Kidney tubule cell (primary cell): Measurements from ENCODE around the gene SLC9A1.
"Not testable (repeated sequence)": the region's sequence is repeated elsewhere in the genome, so short reads cannot be mapped to it uniquely, and the experiment has no call there.

ENCODE experiments used
- DNase-seq: peaks from one replicate; pipeline ENCODE4 v3.0.0-alpha.2; 2018; ENCODE audit warnings: low spot score

Gene SLC9A1

DNA sequence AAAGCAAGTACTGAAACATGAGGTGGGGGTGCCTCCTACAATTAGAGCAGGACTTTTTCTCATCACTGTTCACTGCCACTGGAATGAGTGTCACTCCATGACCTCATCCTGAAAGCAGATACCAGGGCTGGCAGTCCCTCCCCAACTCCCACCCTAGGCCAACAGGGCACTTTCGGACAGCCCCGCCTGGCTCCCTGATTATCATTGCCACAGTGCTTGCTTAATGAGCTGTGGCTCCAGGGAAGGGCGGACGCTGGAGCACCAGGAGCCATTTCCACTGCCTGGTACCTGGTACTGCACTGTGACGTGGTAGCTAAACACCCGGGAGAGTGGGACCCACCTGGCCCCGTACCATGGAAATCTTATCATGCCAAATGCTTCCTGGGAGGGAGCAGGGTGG lies 22.3 kb downstream of the SLC9A1 start:
- DNase-seq = peak; percentile 59

DNA sequence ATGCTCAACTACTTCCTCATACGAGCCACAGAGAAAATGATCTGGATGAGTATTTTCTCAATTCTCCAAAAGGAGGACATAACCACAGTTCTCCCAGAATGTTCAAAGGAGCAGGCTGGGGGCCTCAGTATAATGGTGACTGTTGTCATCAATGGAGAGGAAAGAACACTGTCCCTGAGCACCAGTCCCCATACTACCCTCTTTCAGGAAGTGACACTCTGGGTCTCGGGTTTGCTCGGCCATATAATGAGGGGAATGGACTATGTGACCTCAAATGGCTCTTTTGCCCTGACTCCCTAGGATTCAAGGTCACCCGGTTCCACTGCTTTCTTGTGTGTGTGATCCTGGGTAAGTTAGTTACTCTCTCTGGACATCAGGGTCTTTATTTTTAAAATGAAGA lies 22.8 kb downstream of the SLC9A1 start:
- DNase-seq = no peak

DNA sequence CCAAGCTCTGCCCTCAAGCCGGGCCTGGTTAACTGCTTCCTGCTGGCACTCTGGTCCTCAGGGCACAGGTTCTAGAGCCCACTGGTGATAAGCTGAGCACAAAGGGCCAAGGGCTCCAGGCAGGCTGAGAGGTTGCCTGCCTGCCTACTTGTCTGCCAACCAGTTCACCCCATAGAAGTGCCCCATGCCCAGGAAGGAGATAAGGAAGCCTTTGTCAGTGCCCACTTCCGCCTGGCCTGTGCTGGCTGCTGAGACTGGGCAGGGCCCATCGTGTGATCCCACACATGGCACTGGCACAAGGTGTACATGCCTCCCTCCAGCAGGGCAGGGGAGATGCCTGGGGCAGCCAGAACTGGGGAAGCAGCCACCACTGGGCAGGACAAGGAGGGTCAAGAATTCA lies 24.1 kb downstream of the SLC9A1 start:
- DNase-seq = no peak

DNA sequence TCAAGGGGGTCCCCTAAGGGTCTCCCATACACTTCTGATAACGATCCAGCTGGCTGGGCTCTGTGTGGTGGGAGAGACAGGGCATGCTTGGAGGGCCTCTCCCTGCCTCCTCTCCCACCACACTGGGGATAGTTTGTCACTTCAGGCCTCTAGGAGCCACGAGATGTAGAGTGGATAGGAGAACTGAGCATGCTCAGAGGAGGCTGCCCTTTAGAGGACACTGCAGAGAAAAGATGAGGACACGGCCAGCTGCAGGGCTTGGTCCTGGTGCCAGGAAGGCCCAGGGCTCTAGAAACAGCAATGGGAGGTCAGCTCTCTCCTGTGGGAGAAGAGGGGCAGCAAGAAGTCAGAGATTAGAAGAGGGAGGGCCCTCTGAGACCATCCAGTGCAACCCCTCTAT lies 25.7 kb downstream of the SLC9A1 start:
- DNase-seq = no peak

DNA sequence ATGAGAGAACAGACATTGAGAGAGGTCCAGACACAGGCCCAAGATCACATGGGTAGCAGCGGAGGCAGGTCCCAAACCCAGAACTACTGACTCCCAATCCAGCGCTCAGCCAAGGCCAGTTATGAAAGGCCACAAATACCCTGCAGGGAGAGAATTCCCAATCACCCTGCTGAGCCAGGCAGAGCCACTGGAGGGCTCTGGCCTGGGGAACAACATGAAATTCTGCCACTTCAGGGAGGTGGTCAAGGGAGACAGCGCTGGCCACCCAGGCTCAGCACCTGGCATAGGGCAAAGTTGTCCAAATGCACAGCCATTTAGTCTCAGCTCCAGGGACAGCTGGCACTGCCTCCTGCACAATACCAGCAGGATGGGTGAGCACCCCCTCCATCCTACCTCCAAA lies 27.5 kb downstream of the SLC9A1 start:
- no peak for DNase-seq

DNA sequence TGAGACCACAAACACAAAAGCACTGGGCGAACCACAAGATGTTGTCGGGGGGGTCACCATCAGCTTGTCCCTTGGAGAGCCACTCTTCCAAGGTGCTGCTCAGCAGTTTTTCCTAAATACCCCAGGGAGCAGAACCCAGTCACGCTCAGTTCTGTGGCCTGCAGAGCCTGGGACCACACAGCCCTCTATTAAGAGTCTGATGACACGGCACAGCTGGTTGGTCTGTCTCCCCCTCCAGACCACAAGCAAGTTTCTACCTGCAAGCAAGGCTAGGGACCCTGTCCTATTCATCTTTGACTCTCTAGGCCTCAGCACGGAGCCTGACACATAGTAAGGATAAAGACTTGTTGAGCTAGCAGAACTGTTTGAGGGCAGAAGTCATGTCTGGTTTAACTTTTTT lies 28.5 kb downstream of the SLC9A1 start:
- no peak for DNase-seq

DNA sequence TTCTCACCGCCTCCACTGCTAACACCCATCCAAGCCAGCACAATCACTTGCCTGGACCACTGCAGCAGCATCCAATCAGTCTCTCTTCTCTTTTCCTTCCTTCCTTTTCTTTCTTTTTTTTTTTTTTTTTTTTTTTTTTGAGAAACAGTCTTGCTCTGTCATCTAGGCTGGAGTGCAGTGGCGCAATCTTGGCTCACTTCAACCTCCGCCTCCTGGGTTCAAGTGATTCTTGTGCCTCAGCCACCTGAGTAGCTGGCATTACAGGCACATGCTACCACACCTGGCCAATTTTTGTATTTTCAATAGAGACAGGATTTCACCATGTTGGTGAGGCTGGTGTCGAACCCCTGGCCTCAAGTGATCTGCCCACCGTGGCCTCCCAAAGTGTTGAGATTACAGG lies 29.8 kb downstream of the SLC9A1 start:
- DNase-seq = not testable (repeated sequence)

DNA sequence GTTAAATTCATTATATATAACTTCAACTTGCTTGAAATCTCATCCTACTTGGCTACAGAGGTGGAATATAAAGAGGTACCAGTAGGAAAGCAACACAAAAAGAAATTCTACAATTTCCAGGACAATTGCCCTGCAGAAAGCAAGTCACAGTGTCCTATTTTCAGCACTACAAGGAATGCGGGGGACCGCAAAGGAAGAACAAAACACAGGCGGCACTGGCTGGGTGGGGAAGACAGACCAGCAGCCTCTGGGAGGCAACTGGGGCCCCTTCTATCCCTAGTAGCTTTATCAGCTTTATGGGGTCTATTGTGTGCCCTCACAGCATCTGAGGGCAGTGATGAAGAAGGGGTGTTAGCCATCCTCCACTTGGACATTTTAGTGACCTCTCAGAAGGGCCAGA lies 30.5 kb downstream of the SLC9A1 start:
- DNase-seq = no peak

DNA sequence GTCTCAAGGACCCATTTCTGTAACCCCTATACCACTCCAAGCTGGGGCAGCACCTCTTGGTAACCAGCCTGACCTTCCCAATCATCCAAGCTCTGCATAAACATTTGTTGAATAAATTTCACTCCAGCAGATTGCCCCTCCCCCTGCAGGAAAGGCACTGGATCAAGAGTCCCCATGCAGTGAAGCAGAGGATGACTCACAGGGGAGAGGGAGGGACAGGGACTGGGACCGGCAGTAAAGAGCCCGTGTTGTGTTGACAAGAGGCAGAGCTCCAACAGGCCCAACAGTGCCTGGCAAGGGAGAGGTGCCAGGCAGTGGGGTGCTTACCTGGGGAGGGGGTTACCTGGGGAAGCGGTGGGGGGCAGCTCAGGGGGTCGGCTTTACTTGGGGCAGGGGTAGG lies 32.3 kb downstream of the SLC9A1 start:
- DNase-seq = peak; percentile 86

DNA sequence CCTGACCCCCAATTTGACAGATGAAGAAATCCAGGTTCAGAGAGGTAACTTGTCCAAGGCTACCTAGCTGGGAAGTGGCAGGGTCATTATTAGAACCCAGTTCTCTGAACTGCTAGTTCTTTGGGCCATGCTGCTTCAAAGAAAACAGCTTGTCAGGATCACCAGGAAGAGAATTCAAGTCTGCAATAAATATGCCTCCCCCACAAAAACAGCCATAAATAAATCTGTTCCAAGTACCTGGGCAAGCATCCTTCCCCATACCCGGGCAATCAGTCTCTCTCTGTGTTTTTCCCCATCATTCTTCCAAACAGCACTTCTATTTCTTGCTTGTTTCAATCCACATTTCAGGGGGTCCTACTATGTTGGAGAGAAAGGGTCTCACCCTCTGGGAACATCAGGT lies 34.1 kb downstream of the SLC9A1 start:
- no peak for DNase-seq

DNA sequence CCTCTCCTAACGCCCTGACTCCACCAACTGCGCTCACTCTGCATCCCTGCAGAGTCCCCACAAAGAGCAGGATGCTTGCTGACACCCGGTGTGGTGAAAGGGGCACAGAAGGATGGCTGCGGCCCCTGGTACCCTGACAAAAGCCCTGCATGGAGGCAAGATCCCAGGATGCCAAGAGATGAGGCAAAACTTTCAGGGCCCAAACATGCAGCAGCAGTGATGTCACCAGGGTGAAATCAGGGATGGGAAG lies 36.6 kb downstream of the SLC9A1 start:
- DNase-seq = no peak

DNA sequence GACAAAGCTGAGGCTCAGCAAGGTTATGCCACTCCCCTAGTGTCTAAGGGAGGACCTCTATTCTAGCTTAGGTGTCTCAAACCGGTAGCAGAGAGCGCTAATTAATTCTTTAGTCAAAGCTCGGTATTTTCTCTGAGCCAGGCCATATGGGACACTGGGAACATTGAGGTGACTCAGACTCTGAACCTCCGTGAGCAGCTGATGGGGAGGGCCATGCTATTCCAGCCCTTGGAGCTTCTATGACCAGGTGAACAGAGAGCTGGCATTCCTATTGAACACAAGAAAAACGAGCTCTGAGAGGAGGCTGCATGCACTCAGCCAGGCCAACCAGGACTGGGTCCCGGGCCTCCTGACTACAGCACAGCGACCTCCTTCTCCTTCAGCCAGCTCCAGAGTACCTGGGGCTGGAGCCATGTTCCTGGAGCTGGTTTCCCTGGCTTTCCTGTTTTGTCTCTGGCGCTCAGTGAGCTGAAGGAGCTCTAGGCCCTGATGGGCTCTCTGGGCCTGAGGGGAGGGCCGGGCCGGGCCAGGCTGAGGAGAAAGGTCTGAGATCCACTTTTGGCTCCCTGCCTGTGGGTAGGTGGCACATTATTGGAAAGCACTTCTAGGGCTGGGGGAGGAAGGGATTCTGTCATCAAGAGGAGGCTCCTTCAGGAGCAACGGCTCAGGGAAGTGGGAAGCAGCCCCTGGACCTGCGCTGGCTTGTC lies 37.0 kb downstream of the SLC9A1 start:
- DNase-seq = peak; percentile 58

DNA sequence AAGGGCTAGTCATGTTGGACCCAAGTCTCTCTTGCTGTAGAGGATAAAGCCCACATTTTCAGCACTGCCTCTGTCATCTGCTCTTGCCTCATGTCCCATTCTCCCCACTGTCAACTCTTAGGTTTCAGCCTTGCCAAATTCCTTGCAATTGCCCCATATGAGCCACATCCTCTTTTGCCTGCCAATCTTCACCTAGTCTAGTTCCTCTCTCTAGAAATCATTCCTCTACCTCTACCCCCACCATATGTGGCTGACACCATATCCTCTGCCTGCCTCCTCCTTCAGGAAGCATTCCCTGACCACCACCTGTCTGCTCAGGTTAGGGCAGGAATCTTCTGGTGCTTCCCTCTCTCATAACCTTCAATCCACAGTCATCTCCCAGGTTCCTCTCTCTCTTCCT lies 38.2 kb downstream of the SLC9A1 start:
- DNase-seq = peak; percentile 19

DNA sequence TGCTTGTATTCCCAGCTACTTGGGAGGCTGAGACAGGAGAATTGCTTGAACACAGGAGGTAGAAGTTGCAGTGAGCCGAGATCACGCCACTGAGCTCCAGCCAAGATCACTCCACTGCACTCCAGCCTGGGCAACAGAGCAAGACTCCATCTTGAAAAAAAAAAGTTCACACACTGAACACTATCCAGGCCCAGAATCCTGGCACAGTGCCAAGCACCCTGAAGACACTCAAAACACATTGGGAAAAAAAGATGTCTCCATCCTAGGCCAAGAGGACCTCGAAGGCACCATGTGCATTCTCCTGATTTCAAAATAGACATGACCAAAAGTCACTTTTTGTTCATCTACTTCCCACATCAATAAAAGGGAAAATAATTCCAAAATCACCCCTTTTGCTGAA lies 38.7 kb downstream of the SLC9A1 start:
- no peak for DNase-seq

DNA sequence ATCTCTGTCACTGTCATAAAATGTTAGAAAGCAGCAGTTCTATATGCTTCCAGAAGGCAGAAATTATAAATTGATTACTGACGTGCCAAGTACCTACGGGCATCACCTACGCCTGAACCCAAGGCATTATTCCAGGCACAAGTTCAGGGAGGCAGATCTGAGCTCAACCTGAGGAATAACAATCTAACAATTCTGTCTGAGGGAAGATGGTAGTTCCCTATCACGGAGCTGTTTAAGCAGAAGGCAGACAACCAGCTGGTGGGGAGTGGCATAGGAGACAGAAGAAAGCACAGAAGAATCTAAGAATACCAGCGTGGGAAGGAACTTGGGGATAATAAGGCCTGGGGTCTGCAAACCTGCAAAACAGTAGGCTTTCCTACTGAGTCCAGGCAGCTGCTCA lies 40.4 kb downstream of the SLC9A1 start:
- no peak for DNase-seq

DNA sequence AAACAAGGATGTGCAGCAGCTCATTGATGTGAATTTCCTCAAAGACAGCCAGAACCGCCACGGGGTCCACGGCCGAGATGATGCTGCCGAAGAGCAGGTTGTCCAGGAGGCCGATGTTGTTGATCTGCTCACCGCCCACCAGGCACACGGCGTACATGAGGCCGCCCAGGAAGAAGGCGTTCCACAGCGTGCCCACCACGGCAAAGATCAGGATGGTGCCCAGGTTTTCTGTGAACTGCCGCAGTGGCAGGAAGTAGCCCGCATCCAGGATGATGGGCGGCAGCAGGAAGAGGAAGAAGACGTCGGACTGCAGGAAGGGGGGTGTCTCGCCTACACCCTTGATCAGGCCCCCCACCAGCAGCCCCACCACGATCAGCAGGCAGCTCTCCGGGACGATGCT lies 41.1 kb downstream of the SLC9A1 start:
- DNase-seq = no peak

DNA sequence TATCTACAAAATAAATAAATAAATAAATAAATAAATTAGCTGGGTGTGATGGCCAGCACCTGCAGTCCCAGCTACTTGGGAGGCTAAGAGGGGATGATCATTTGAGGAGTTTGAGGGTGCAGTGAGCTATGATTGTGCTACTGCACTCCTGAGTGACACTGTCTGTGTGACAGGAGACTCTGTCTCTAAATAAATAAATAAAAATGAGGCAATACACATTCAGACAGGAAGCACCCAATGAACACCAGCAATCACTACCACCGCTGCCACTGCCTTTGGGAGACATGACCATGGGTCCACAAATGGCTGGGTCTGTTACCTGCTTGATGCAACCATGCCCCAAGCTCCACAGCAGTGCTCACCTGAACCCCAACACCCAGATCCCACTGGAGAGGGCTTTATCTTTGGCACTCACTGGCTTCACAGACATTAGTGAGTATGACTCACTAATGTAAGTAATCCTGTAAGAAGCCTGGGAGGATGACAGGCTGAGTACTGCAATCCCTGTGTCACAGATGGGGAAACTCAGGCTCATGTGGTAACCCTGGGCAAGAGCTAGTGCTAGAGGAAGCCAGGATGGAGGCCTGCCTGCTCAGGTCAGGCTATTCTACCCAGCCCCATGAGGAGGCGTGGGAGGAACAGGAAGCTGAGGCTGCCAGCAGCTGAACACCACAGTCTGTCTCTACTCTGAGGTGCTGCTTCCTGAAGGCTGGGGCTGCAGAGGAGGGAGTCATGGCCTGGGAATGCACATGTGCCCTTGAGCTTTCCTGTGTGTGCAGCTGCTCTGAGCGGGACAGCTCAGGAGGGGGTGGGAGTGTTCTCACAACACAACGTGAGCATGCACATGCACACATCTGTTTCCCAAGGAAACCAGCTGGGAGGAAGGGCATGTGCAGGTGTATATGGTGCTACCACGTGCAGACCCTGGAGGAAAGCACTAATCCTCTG lies 43.0 kb downstream of the SLC9A1 start:
- DNase-seq = peak; percentile 99

DNA sequence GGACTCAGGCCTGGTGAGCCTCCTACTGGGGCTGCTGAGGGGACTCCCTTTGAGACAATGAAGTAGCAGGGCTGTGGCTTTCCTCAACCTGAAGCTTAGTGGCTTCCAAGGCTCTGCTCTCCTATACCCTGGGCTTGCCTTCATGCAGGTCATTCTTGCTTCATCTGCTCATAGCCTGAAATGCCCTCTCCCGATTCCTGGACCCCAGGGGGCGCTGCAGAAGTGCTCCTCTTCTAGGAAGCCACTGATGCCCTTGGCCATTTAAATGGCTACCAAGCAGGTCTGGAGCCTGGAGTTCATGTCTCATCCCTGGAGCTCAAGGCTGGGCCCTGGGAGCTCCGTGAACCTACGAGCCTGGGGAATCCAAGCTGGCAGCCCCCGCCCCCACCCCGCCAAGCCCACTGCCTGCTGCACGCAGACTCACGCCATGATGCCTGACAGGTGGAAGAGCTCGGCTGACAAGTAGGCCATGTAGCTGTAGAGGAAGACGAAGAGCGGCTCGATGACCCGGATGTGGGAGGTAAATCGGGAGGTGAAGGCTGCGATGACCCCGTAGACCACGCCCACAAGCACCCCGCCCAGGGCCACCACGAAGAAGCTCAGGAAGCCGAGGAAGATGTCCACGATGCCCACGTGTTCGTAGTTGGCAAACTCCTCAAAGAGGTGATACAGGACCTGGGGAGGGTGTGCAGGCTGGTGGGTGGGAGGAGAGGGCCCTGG lies 45.7 kb downstream of the SLC9A1 start:
- DNase-seq = no peak

DNA sequence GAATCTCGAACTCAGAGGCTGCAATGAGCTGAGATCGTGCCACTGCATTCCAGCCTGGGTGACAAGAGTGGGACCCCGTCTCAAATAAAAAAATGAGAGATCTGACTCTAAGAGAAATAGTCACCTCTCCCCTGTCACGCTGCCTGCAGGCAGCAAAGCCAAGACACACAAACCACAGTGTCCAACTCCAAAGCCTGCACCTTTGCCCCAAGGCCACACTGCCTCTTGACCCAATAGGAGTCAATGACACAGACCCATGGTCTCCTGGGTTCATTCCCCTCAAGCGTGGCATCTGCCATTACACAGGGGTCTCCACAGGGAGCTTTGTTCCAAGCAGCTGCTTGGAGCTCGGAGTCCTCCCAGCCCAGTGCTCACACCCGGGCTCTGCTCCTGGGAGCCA lies 46.3 kb downstream of the SLC9A1 start:
- no peak for DNase-seq

DNA sequence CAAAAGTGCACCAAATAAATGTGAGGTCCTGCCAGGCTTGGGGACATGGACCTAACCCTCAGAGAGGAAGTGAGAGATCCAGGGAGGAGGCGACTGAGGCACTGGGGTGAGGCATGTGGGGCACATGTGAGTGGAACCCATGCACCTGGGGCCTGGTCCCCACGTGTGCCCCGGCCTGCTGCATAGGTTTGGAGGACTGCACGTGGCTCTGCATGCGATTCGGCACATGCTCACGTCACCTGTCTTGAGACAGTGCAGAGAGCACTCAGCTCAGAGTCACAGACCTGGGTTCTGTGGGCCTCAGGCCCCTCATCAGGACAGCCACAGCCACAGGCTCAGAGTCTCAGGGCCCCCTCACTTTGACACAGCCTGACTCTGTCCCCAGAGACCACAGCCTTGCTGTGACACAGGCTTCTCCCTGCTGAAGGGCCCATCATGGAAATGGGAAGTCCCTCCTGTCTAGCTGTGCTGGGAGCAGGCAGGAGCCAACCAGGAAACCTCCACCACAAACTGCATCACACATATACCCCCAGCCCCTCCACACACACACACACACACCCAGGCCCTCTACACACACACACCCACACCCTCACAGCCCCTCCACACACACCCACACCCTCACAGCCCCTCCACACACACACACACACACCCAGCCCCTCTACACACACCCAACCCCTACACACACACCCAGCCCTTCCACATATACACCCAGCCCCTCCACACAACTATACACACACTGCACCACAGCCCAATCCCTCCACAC lies 48.2 kb downstream of the SLC9A1 start:
- DNase-seq = no peak

DNA sequence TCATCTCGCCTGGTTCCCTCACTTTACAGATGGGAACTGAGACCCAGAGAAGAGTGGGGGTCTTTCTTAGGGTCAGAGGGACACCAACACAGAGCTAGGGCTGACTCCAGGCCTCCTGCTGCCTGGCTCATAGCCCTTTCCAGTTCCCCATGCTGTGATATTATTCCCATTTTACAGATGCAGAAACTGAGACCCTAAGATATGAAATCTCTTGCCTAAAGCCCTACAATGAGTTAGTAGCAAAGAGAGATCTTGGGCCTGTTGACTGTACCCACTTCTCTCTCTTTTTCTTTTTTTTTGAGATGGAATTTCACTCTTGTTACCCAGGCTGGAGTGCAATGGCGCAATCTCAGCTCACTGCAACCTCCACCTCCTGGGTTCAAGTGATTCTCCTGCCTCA lies 49.9 kb downstream of the SLC9A1 start:
- DNase-seq = no peak

DNA sequence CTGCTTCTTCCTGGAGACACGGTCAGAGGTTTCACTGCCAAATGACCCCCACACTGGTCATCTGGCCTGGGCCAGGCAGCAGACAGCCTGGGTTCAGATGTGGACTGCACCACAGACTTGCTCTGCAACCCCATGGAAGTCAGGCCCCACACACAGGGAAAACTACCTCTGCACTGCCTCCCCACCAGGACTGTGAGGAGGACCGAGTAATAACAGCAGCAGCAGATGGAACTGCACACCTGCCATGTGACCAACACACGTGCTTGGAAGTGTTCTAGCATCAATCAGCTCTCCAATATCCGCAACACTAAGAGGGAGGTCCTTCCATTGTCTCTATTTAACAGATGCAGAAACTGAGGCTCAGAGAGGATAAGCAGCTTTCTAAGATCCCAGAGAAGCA lies 51.4 kb downstream of the SLC9A1 start:
- no peak for DNase-seq
